ENCODE measurements around the gene TPPP.

The TPPP gene

DNA sequence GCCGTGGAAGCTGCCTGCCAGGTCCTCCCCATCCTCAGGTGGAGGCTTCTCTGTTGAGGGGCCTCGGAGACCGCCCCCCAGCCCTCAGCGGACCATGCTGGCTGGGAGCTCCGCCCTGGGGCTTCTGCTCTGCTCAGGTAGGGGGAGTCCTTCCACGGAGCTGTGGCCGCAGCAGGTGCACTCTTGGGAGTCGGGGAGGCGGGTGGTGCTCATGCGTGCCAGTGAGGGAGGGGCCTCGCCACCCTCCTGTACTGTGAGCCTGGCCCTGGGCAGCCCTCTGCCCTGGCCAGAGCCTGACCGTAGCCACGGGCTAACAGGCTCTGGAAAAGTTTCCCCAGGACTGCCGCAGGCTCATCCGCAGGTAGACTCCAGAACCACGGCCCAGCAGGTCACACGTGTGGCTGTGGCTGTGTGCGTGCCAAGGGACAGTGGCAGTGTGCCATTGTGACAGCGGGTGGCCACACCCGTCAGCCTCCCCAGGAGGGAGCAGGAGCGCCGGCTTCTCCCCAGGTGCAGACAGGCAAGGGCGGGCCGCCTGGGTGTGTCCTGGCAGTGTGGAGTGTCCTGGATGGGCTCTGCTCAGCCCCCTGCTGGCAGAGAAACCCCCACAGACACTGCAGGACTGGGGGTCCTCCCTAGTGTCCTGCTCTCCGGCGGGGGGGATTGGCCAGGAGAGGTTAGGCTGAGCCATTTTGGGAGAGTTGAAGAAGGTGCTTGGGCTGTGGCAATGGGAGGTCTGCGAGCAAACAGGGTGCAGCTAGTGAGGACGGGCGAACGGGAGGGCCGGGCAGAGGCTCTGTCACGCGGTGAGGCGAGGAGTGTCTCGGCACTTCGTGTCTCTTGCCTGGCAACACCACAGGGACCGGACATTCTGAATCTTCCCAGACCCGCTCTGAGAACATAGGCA is 29.5 kb downstream of the TPPP start:
- Histone ChIP-seq H3K36me3 (ENCODE audit: control insufficient read depth, insufficient read depth, low read length) (peaks cover 27% of the 10 kb centered on the region), H3K9me3 (ENCODE audit: control insufficient read depth, insufficient read depth, low read length) (no peaks in the 10 kb centered on the region), H3K4me3 (ENCODE audit: low read length) (no peak overlapping the region), H3K4me1 (ENCODE audit: control insufficient read depth, insufficient read depth, low read length) (no peaks in the 10 kb centered on the region; the same call in 1 of the 2 replicates), H3K27ac (ENCODE audit: low read length) (no peak overlapping the region), H3K27me3 (ENCODE audit: control insufficient read depth, insufficient read depth, low read length) (no peaks in the 10 kb centered on the region)
- no CpG with 5 or more reads among the region's 38 CpGs for WGBS (ENCODE audit: insufficient coverage, insufficient read length)
- no peak for DNase-seq (ENCODE audit: low read depth, low spot score)

DNA sequence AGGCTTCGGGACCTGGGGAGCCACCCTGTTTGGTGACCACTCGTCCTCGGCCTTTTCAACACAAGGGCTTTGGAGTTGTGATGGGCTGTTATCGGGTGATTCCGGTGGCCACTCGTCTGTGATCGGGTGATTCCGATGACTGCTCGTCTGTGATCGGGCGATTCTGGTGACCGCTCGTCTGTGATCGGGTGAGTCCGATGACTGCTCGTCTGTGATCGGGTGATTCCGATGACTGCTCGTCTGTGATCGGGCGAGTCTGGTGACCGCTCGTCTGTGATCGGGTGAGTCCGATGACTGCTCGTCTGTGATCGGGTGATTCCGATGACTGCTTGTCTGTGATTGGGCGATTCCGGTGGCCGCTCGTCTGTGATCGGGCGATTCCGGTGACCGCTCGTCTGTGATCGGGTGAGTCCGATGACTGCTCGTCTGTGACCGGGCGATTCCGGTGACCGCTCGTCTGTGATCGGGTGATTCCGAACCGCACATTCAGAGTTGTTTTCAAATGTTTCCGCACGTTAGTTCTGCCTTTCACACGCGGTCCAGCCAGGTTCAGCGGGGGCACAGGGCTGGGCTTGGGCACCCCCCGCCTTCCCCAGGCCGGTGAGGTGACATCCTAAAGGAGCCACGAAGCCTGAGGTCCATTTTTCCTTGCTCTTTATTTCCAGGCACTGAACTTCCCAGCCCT is 30.3 kb downstream of the TPPP start:
- H3K9me3 ChIP-seq (ENCODE audit: control insufficient read depth, insufficient read depth, low read length) = no peaks in the 10 kb centered on the region
- H3K27ac ChIP-seq (ENCODE audit: low read length) = no peak overlapping the region
- DNase-seq (ENCODE audit: low read depth, low spot score) = no peak
- no peak overlapping the region for H3K4me3 ChIP-seq (ENCODE audit: low read length)
- H3K4me1 ChIP-seq (ENCODE audit: control insufficient read depth, insufficient read depth, low read length) = no peaks in the 10 kb centered on the region; the same call in 1 of the 2 replicates
- H3K36me3 ChIP-seq (ENCODE audit: control insufficient read depth, insufficient read depth, low read length) = peaks cover 30% of the 10 kb centered on the region
- WGBS (ENCODE audit: insufficient coverage, insufficient read length) = no CpG with 5 or more reads among the region's 56 CpGs
- H3K27me3 ChIP-seq (ENCODE audit: control insufficient read depth, insufficient read depth, low read length) = no peaks in the 10 kb centered on the region

DNA sequence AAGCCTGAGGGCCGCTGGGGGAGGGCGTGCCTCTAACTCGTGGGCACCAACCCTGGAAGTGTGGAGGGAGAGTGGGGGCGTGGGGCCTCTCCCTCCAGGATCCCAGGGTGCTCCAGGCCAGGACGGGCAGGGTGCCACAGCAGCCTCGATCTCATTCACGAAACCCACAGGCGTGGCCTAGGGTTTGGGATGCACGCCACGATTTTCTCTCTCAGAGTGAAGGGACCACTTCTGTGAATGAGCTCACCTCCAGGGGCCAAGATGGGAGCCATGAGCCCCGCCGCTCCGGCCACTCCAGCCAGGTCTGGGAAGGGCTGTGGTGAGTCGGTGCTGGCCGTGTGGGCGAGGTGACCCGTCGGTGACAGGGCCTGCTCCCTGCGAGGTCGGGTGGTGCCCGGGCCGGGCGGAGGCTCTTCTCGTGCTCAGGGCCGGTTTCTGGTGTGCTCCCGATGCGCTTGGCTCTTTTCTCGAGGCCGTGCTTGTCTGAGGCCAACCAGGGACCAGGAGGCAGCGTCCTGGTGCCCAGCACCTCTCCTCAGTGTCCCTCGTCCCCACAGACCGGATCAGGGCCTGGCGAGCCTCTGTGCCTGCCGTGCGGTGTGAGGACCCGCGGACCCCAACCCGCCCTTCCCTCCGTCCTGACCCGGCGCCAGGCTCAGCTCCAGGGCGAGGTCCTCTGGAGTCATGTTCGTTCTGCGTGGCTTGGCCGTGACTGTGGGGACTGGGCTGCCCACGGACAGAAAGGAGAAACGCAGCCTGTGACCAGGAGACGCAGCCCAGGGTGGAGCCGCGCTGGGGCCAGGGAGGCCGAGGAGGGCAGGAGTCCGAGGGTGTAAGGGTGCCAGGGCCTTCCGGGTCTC is 31.0 kb downstream of the TPPP start:
- H3K9me3 ChIP-seq (ENCODE audit: control insufficient read depth, insufficient read depth, low read length) = no peaks in the 10 kb centered on the region
- H3K4me3 ChIP-seq (ENCODE audit: low read length) = no peak overlapping the region
- no peak for DNase-seq (ENCODE audit: low read depth, low spot score)
- WGBS (ENCODE audit: insufficient coverage, insufficient read length) = no CpG with 5 or more reads among the region's 53 CpGs
- H3K27me3 ChIP-seq (ENCODE audit: control insufficient read depth, insufficient read depth, low read length) = no peaks in the 10 kb centered on the region
- no peak overlapping the region for H3K27ac ChIP-seq (ENCODE audit: low read length)
- peaks cover 33% of the 10 kb centered on the region for H3K36me3 ChIP-seq (ENCODE audit: control insufficient read depth, insufficient read depth, low read length)
- no peaks in the 10 kb centered on the region; the same call in 1 of the 2 replicates for H3K4me1 ChIP-seq (ENCODE audit: control insufficient read depth, insufficient read depth, low read length)

DNA sequence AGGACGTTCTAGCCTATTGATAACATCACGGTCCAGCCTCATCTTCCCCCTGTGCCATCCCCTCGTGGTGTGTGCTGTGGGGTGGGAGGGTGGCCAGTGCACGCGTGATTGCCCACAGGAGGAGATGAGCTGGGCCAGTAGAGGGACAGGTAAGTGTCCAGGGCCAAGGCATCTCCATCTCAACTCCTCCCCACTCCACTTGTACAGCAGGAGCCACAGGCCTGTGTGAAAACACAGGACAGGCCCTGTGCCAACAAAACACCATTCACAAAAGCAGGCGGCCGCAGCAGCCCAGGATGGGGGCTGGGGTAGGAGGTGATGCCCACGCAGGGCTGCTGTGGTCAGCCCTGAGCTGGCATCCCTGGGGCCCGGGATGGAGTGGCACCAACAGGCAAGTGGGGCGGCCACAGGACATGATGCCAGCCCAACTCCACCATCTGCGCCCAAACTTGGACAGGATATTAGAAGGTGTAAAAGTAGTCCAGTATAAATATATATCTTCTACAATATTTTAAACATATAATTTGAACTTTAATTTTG is 32.6 kb downstream of the TPPP start:
- Histone ChIP-seq H3K27me3 (ENCODE audit: control insufficient read depth, insufficient read depth, low read length) (no peaks in the 10 kb centered on the region), H3K4me1 (ENCODE audit: control insufficient read depth, insufficient read depth, low read length) (no peaks in the 10 kb centered on the region), H3K27ac (ENCODE audit: low read length) (no peak overlapping the region), H3K9me3 (ENCODE audit: control insufficient read depth, insufficient read depth, low read length) (no peaks in the 10 kb centered on the region), H3K4me3 (ENCODE audit: low read length) (no peak overlapping the region), H3K36me3 (ENCODE audit: control insufficient read depth, insufficient read depth, low read length) (peaks cover 33% of the 10 kb centered on the region)
- no CpG with 5 or more reads among the region's 11 CpGs for WGBS (ENCODE audit: insufficient coverage, insufficient read length)
- DNase-seq (ENCODE audit: low read depth, low spot score) = no peak

DNA sequence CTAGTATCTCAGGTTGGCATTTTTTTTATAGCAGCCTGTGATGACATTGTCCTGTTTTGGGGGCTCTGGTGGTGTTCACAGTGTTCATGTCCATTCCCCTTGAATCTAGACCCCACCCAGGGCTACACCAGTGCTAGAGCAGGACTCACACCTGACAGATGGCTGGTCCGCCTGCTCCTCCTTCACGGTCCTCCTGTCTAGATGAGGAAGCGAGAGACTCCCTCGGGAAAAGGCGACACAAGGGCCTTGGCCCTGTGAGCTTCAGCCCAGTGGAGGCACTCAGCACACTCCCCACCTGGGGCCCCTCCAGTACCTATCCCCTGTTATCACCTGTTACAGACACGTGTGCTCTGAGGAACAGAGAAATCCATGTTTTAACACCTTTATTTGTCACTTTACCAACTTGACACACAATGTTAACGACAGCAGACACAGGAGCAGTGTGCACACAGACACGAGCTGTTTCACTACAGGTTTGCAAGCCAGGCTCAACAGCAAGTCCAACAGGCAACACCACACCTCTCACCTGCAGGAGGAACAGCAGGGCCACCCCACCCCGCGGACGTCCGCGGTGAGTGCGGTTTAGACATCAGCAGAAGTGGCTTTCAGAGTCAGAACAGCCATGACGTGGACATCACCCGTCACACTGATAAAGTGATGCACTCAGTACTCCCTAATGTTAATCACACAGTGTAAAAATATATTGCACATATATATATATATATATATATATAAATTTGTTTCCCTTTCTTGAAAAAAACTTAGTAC is 33.5 kb downstream of the TPPP start:
- no CpG with 5 or more reads among the region's 16 CpGs for WGBS (ENCODE audit: insufficient coverage, insufficient read length)
- H3K27ac ChIP-seq (ENCODE audit: low read length) = no peak overlapping the region
- no peaks in the 10 kb centered on the region for H3K4me1 ChIP-seq (ENCODE audit: control insufficient read depth, insufficient read depth, low read length)
- peaks cover 33% of the 10 kb centered on the region for H3K36me3 ChIP-seq (ENCODE audit: control insufficient read depth, insufficient read depth, low read length)
- no peaks in the 10 kb centered on the region for H3K27me3 ChIP-seq (ENCODE audit: control insufficient read depth, insufficient read depth, low read length)
- DNase-seq (ENCODE audit: low read depth, low spot score) = no peak
- no peak overlapping the region for H3K4me3 ChIP-seq (ENCODE audit: low read length)
- no peaks in the 10 kb centered on the region for H3K9me3 ChIP-seq (ENCODE audit: control insufficient read depth, insufficient read depth, low read length)

DNA sequence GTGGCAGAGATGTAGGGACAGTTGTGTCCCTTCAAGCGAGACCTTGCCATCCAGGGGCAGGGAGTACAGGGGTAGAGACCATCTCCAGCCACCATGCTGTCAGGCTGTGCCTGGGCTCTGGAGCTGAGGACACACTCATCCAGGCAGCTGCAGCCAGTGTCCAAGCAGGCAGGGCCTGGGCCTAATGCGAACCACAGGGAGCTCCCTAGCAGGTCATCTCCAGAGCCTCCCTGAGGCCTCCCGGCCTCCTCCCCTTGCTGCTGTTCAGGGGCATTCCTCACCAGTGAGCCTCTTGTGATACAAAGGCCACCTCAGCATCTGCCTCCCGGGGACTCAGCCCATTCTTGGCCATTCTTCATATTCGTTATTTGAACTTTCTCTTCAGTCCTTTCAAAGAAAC is 35.0 kb downstream of the TPPP start:
- no CpG with 5 or more reads among the region's 5 CpGs for WGBS (ENCODE audit: insufficient coverage, insufficient read length)
- H3K27ac ChIP-seq (ENCODE audit: low read length) = no peak overlapping the region
- no peaks in the 10 kb centered on the region for H3K27me3 ChIP-seq (ENCODE audit: control insufficient read depth, insufficient read depth, low read length)
- H3K4me3 ChIP-seq (ENCODE audit: low read length) = no peak overlapping the region
- no peaks in the 10 kb centered on the region for H3K4me1 ChIP-seq (ENCODE audit: control insufficient read depth, insufficient read depth, low read length)
- DNase-seq (ENCODE audit: low read depth, low spot score) = no peak
- H3K36me3 ChIP-seq (ENCODE audit: control insufficient read depth, insufficient read depth, low read length) = peaks cover 19% of the 10 kb centered on the region
- no peaks in the 10 kb centered on the region for H3K9me3 ChIP-seq (ENCODE audit: control insufficient read depth, insufficient read depth, low read length)

- no peak for DNase-seq (ENCODE audit: low read depth, low spot score)
- Histone ChIP-seq H3K4me3 (ENCODE audit: low read length) (no peak overlapping the region), H3K36me3 (ENCODE audit: control insufficient read depth, insufficient read depth, low read length) (peaks cover 23% of the 10 kb centered on the region), H3K27me3 (ENCODE audit: control insufficient read depth, insufficient read depth, low read length) (no peaks in the 10 kb centered on the region), H3K27ac (ENCODE audit: low read length) (no peak overlapping the region), H3K4me1 (ENCODE audit: control insufficient read depth, insufficient read depth, low read length) (no peaks in the 10 kb centered on the region), H3K9me3 (ENCODE audit: control insufficient read depth, insufficient read depth, low read length) (no peaks in the 10 kb centered on the region)
- WGBS (ENCODE audit: insufficient coverage, insufficient read length) = no CpG with 5 or more reads among the region's 6 CpGs
These were observed 35.6 kb downstream of the TPPP start for GRCh38 chr5:657570-657969.

DNA sequence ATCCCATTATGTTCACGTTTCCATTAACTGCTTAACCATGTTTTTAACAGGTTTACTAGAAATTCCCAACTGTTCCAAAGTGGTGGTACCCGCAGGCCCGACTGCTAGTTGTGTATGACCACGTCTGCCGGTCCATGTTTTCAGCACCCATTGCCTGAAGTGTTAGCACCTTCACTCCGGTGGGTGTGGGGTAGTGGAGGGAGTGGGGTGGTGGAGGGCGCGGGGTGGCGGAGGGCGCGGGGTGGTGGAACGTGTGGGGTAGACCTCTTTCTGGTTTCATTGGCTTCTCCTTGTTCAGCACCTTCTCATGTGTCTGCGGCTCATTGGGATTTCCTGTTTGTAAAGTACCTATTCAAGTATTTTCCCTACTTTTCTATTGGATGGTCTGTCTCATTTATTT is 37.7 kb downstream of the TPPP start:
- no peak overlapping the region for H3K4me3 ChIP-seq (ENCODE audit: low read length)
- DNase-seq (ENCODE audit: low read depth, low spot score) = no peak
- peaks cover 28% of the 10 kb centered on the region for H3K36me3 ChIP-seq (ENCODE audit: control insufficient read depth, insufficient read depth, low read length)
- no peaks in the 10 kb centered on the region for H3K4me1 ChIP-seq (ENCODE audit: control insufficient read depth, insufficient read depth, low read length)
- no CpG with 5 or more reads among the region's 13 CpGs for WGBS (ENCODE audit: insufficient coverage, insufficient read length)
- H3K9me3 ChIP-seq (ENCODE audit: control insufficient read depth, insufficient read depth, low read length) = no peaks in the 10 kb centered on the region
- no peak overlapping the region for H3K27ac ChIP-seq (ENCODE audit: low read length)
- no peaks in the 10 kb centered on the region for H3K27me3 ChIP-seq (ENCODE audit: control insufficient read depth, insufficient read depth, low read length)

- Histone ChIP-seq H3K4me1 (ENCODE audit: control insufficient read depth, insufficient read depth, low read length) (no peaks in the 10 kb centered on the region), H3K27ac (ENCODE audit: low read length) (no peak overlapping the region), H3K27me3 (ENCODE audit: control insufficient read depth, insufficient read depth, low read length) (no peaks in the 10 kb centered on the region), H3K9me3 (ENCODE audit: control insufficient read depth, insufficient read depth, low read length) (no peaks in the 10 kb centered on the region), H3K4me3 (ENCODE audit: low read length) (no peak overlapping the region), H3K36me3 (ENCODE audit: control insufficient read depth, insufficient read depth, low read length) (peaks cover 21% of the 10 kb centered on the region)
- no peak for DNase-seq (ENCODE audit: low read depth, low spot score)
- no CpG with 5 or more reads among the region's 17 CpGs for WGBS (ENCODE audit: insufficient coverage, insufficient read length)
These were observed 38.9 kb downstream of the TPPP start for GRCh38 chr5:654071-654778.
